Neural cell (in vitro differentiated cells): ENCODE results near the gene SLC12A4. TPM values are rescaled to one million over a fixed set of nuclear protein-coding genes. Genes with fewer than 3 reads are reported as not detected.

Experiments
- H2AFZ ChIP-seq: fragments of 200-600, 300-800 bp; sonication (generic), shearing (Covaris generic); 2 replicates; pipeline ENCODE4 v1.6.0; 2014; ENCODE audit warnings: low read depth, mild to moderate bottlenecking, antibody characterized with exemption, low read length, moderate library complexity
- H3F3A ChIP-seq: fragments of 200-600 bp; shearing (Covaris generic); 2 replicates; pipeline ENCODE4 v1.6.1; 2016; ENCODE audit warnings: mild to moderate bottlenecking, moderate library complexity, mixed read lengths, antibody characterized with exemption, low read length; ENCODE audit not compliant: insufficient read depth, poor library complexity, severe bottlenecking
- H3K27ac ChIP-seq: fragments of 200-600, 300-800 bp; sonication (generic), shearing (Covaris generic); 2 replicates; pipeline ENCODE4 v1.5.1; 2014; ENCODE audit warnings: mild to moderate bottlenecking, low read length, moderate library complexity
- H3K27me3 ChIP-seq: fragments of 300-800, 200-600 bp; sonication (generic), shearing (Covaris generic); 2 replicates; pipeline ENCODE4 v1.6.0; 2014; ENCODE audit warnings: mild to moderate bottlenecking, low read depth, low read length, moderate library complexity; ENCODE audit not compliant: insufficient read depth
- H3K36me3 ChIP-seq: fragments of 300-800, 200-600 bp; sonication (generic), shearing (Covaris generic); 2 replicates; pipeline ENCODE4 v1.5.1; 2014; ENCODE audit warnings: mild to moderate bottlenecking, antibody characterized with exemption, low read length, moderate library complexity; ENCODE audit not compliant: insufficient read depth
- H3K4me2 ChIP-seq: fragments of 300-800, 200-600 bp; sonication (generic), shearing (Covaris generic); 2 replicates; pipeline ENCODE4 v1.6.0; 2014; ENCODE audit warnings: mild to moderate bottlenecking, low read length
- H3K4me3 ChIP-seq: fragments of 300-800, 200-600 bp; sonication (generic), shearing (Covaris generic); 2 replicates; pipeline ENCODE4 v1.5.1; 2014; ENCODE audit warnings: mild to moderate bottlenecking, low read length, moderate library complexity
- H3K79me2 ChIP-seq: fragments of 200-600 bp; shearing (Covaris generic); replicated peaks from 2 replicates; pipeline ENCODE4 v1.6.0; 2014; ENCODE audit warnings: mild to moderate bottlenecking, low read length, moderate library complexity; ENCODE audit not compliant: insufficient read depth
- H3K9ac ChIP-seq: fragments of 300-800, 200-600 bp; sonication (generic), shearing (Covaris generic); 2 replicates; pipeline ENCODE4 v1.6.1; 2016; ENCODE audit warnings: mild to moderate bottlenecking, low read length, mixed read lengths
- H3K9me2 ChIP-seq: fragments of 200-600 bp; shearing (Covaris generic); 2 replicates; pipeline ENCODE4 v1.6.1; 2016; ENCODE audit warnings: mild to moderate bottlenecking, low read length, mixed read lengths; ENCODE audit not compliant: insufficient read depth
- H3K9me3 ChIP-seq: fragments of 200-600, 300-800 bp; sonication (generic), shearing (Covaris generic); 2 replicates; pipeline ENCODE4 v1.6.1; 2016; ENCODE audit warnings: mild to moderate bottlenecking, mixed run types, low read length, moderate library complexity, mixed read lengths
- H4K20me1 ChIP-seq: fragments of 200-600 bp; shearing (Covaris generic); 2 replicates; pipeline ENCODE4 v1.6.1; 2016; ENCODE audit warnings: mild to moderate bottlenecking, mixed run types; ENCODE audit not compliant: insufficient read depth
- EP300 ChIP-seq: fragments of 450-650 bp; conservative IDR thresholded peaks from 2 replicates; pipeline ENCODE4 v1.6.1; 2014; ENCODE audit warnings: antibody characterized with exemption, mild to moderate bottlenecking, moderate library complexity; ENCODE audit not compliant: poor library complexity, severe bottlenecking
- EZH2 ChIP-seq: fragments of 200-600, 300-800 bp; shearing (Covaris generic), sonication (generic); IDR thresholded peaks from 2 replicates; pipeline ENCODE4 v1.6.1; 2014; ENCODE audit warnings: antibody characterized with exemption, low read length, borderline replicate concordance, mild to moderate bottlenecking; ENCODE audit not compliant: insufficient read depth, poor library complexity, severe bottlenecking
- MXI1 ChIP-seq: fragments of 450-650 bp; conservative IDR thresholded peaks from 2 replicates; pipeline ENCODE4 v1.6.1; 2014; ENCODE audit warnings: antibody characterized with exemption, mild to moderate bottlenecking; ENCODE audit not compliant: poor library complexity, severe bottlenecking
- POLR2AphosphoS5 ChIP-seq: IDR thresholded peaks from 2 replicates; pipeline ENCODE4 v1.6.1; 2012
- RAD21 ChIP-seq: fragments of 450-650 bp; conservative IDR thresholded peaks from 2 replicates; pipeline ENCODE4 v1.6.1; 2014; ENCODE audit warnings: antibody characterized with exemption, mild to moderate bottlenecking, moderate library complexity
- SMC3 ChIP-seq: fragments of 450-650 bp; conservative IDR thresholded peaks from 2 replicates; pipeline ENCODE4 v1.6.1; 2014; ENCODE audit warnings: antibody characterized with exemption, mild to moderate bottlenecking, moderate library complexity; ENCODE audit not compliant: poor library complexity
- TAF1 ChIP-seq: IDR thresholded peaks from 2 replicates; pipeline ENCODE4 v1.6.1; 2012; ENCODE audit warnings: low read depth
- polyA plus RNA-seq: library from polyadenylated mRNA; depleted of rRNA; stranded (reverse); fragments of >200 nt; gene quantifications from 2 replicates; pipeline ENCODE4 v1.2.3, GENCODE V29; 2014
- TF ChIP-seq, protein P1 (sequence below): fragments of 450-650 bp; IDR thresholded peaks from 2 replicates; pipeline ENCODE4 v1.5.1; 2014; ENCODE audit warnings: antibody characterized with exemption, mild to moderate bottlenecking, moderate library complexity; ENCODE audit not compliant: poor library complexity, severe bottlenecking
- TF ChIP-seq, protein P2 (sequence below): IDR thresholded peaks from 2 replicates; pipeline ENCODE4 v1.6.1; 2012; ENCODE audit warnings: borderline replicate concordance

The SLC12A4 gene
- polyA plus RNA-seq, 1 donor from 2014 or later, result 0.11 TPM

DNA sequence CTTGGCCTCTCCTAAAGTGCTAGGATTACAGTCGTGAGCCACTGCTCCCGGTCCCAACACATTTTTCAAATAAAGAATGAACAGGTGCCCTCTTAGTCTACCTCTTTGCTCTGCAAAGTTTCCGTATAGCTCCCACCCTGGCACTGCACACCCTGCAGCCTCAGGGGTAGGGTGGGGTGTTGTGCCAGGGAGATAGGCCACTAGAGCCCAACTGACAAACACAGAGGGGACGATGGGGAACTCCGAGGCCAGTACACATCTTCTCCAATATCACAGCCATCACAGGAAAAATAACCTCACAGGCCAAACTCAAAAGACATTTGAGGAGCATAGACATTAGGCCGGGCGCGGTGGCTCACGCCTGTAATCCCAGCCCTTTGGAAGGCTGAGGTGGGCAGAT is 2.7 kb upstream of the SLC12A4 start:
- Histone ChIP-seq H3K79me2 (no peaks in the 10 kb centered on the region), H3K4me3 (no peak overlapping the region), H3K9ac (no peak overlapping the region)

GRCh38 chr16:67969254-67970039 is 1.0 kb upstream of the SLC12A4 start:
- no peaks in the 10 kb centered on the region for H3K9me3 ChIP-seq
- H3K9me2 ChIP-seq, result no peaks in the 10 kb centered on the region
- TF ChIP-seq MXI1, result no peak
- TF ChIP-seq, protein P1, sequence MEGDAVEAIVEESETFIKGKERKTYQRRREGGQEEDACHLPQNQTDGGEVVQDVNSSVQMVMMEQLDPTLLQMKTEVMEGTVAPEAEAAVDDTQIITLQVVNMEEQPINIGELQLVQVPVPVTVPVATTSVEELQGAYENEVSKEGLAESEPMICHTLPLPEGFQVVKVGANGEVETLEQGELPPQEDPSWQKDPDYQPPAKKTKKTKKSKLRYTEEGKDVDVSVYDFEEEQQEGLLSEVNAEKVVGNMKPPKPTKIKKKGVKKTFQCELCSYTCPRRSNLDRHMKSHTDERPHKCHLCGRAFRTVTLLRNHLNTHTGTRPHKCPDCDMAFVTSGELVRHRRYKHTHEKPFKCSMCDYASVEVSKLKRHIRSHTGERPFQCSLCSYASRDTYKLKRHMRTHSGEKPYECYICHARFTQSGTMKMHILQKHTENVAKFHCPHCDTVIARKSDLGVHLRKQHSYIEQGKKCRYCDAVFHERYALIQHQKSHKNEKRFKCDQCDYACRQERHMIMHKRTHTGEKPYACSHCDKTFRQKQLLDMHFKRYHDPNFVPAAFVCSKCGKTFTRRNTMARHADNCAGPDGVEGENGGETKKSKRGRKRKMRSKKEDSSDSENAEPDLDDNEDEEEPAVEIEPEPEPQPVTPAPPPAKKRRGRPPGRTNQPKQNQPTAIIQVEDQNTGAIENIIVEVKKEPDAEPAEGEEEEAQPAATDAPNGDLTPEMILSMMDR, result no peak
- TF ChIP-seq RAD21, result no peak
- no peak for TF ChIP-seq EP300
- TF ChIP-seq EZH2, result no peak
- TF ChIP-seq TAF1, result no peak
- TF ChIP-seq POLR2AphosphoS5, result no peak
- TF ChIP-seq, protein P2, sequence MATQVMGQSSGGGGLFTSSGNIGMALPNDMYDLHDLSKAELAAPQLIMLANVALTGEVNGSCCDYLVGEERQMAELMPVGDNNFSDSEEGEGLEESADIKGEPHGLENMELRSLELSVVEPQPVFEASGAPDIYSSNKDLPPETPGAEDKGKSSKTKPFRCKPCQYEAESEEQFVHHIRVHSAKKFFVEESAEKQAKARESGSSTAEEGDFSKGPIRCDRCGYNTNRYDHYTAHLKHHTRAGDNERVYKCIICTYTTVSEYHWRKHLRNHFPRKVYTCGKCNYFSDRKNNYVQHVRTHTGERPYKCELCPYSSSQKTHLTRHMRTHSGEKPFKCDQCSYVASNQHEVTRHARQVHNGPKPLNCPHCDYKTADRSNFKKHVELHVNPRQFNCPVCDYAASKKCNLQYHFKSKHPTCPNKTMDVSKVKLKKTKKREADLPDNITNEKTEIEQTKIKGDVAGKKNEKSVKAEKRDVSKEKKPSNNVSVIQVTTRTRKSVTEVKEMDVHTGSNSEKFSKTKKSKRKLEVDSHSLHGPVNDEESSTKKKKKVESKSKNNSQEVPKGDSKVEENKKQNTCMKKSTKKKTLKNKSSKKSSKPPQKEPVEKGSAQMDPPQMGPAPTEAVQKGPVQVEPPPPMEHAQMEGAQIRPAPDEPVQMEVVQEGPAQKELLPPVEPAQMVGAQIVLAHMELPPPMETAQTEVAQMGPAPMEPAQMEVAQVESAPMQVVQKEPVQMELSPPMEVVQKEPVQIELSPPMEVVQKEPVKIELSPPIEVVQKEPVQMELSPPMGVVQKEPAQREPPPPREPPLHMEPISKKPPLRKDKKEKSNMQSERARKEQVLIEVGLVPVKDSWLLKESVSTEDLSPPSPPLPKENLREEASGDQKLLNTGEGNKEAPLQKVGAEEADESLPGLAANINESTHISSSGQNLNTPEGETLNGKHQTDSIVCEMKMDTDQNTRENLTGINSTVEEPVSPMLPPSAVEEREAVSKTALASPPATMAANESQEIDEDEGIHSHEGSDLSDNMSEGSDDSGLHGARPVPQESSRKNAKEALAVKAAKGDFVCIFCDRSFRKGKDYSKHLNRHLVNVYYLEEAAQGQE, result no peak
- TF ChIP-seq SMC3, result no peak
- H3F3A ChIP-seq, result no peaks in the 10 kb centered on the region
- H3K27me3 ChIP-seq, result peaks cover 29% of the 10 kb centered on the region
- H3K27ac ChIP-seq, result no peak overlapping the region
- H3K36me3 ChIP-seq, result no peaks in the 10 kb centered on the region
- H3K4me2 ChIP-seq, result no peak overlapping the region
- no peaks in the 10 kb centered on the region for H3K79me2 ChIP-seq
- no peaks in the 10 kb centered on the region for H4K20me1 ChIP-seq
- no peak overlapping the region for H3K9ac ChIP-seq
- no peak overlapping the region for H3K4me3 ChIP-seq
- H2AFZ ChIP-seq, result no peak overlapping the region

More for the DNA sequence above, 2.7 kb upstream of the SLC12A4 start:
- TF ChIP-seq, protein P2, result no peak
- no peak for TF ChIP-seq POLR2AphosphoS5
- TF ChIP-seq EZH2, result no peak
- TF ChIP-seq SMC3, result no peak
- no peak for TF ChIP-seq MXI1
- no peak for TF ChIP-seq EP300
- TF ChIP-seq, protein P1, result no peak
- no peak for TF ChIP-seq RAD21
- no peak for TF ChIP-seq TAF1
- Histone ChIP-seq H3K36me3 (no peaks in the 10 kb centered on the region), H4K20me1 (no peaks in the 10 kb centered on the region), H3K9me3 (no peaks in the 10 kb centered on the region), H2AFZ (no peak overlapping the region), H3F3A (no peaks in the 10 kb centered on the region), H3K27me3 (peaks cover 29% of the 10 kb centered on the region), H3K27ac (no peak overlapping the region), H3K4me2 (no peak overlapping the region), H3K9me2 (no peaks in the 10 kb centered on the region)
